PC-9 (cell line): ENCODE measurements around the gene FOXA1. TPM values are rescaled to one million over a fixed set of nuclear protein-coding genes. Genes with fewer than 3 reads are reported as not detected.
A peak's percentile ranks its signal among the peaks of the same experiment; 100 is the strongest.

Experiments
- BruUV-seq: library from RNA; stranded (reverse); fragments of 400-500 nt; replicated peaks from 2 replicates; lab custom pipeline; 2021; lab: Mats Ljungman, UMichigan
- CTCF ChIA-PET: fragments of 300-600 bp; sonication (Branson Sonifier 250); formaldehyde crosslinking; loops from one replicate; lab custom pipeline; 2022; ENCODE audit warnings: antibody characterized with exemption; lab: Charles Lee
- POLR2A ChIA-PET: fragments of 300-600 bp; sonication (Branson Sonifier 250); formaldehyde crosslinking; loops from one replicate; lab custom pipeline; 2022; ENCODE audit warnings: antibody characterized with exemption; ENCODE audit not compliant: unreplicated experiment; lab: Charles Lee
- DNase-seq, 2 experiments: peaks; one replicate each; pipeline versions ENCODE4 v3.0.0 to v3.0.0-alpha.2; 2015 to 2022; ENCODE audit warnings: mixed read lengths in 1 of 2
- H2AFZ ChIP-seq: fragments of 200-600 bp; sonication (generic); 2 replicates; pipeline ENCODE4 v1.8.1; 2017; ENCODE audit warnings: antibody characterized with exemption
- H3F3A ChIP-seq: fragments of 200-600 bp; sonication (generic); 2 replicates; pipeline ENCODE4 v1.8.1; 2017; ENCODE audit warnings: antibody characterized with exemption, mild to moderate bottlenecking, low read depth; ENCODE audit not compliant: insufficient read depth
- H3K27ac ChIP-seq: fragments of 200-600 bp; sonication (generic); 2 replicates; pipeline ENCODE4 v1.6.1; 2016; ENCODE audit warnings: mixed run types
- H3K27me3 ChIP-seq: fragments of 200-600 bp; sonication (generic); 2 replicates; pipeline ENCODE4 v1.6.1; 2016; ENCODE audit warnings: low read depth, mixed run types; ENCODE audit not compliant: insufficient read depth
- H3K36me3 ChIP-seq: fragments of 200-600 bp; sonication (generic); 2 replicates; pipeline ENCODE4 v1.6.1; 2016; ENCODE audit warnings: low read depth, mixed run types
- H3K4me1 ChIP-seq: fragments of 200-600 bp; sonication (generic); replicated peaks from 2 replicates; pipeline ENCODE4 v1.6.1; 2016; ENCODE audit warnings: mixed run types; ENCODE audit not compliant: insufficient read depth
- H3K4me2 ChIP-seq: fragments of 200-600 bp; sonication (generic); 2 replicates; pipeline ENCODE4 v1.6.1; 2017; ENCODE audit warnings: mixed run types
- H3K4me3 ChIP-seq: fragments of 200-600 bp; sonication (generic); 2 replicates; pipeline ENCODE4 v1.6.1; 2016; ENCODE audit warnings: mixed run types
- H3K79me2 ChIP-seq: fragments of 200-600 bp; sonication (generic); 2 replicates; pipeline ENCODE4 v1.6.1; 2017; ENCODE audit warnings: low read depth, mixed run types
- H3K9me2 ChIP-seq: fragments of 200-600 bp; sonication (generic); 2 replicates; pipeline ENCODE4 v1.8.1; 2017; ENCODE audit warnings: mild to moderate bottlenecking; ENCODE audit not compliant: insufficient read depth
- H3K9me3 ChIP-seq: fragments of 200-600 bp; sonication (generic); 2 replicates; pipeline ENCODE4 v1.8.1; 2016; ENCODE audit warnings: low read depth; ENCODE audit not compliant: insufficient read depth
- H4K20me1 ChIP-seq: fragments of 200-600 bp; sonication (generic); 2 replicates; pipeline ENCODE4 v1.8.1; 2017; ENCODE audit not compliant: insufficient read depth
- CTCF ChIP-seq: fragments of 200-600 bp; sonication (generic); conservative IDR thresholded peaks from 2 replicates; pipeline ENCODE4 v1.6.1; 2017; ENCODE audit warnings: mixed run types, antibody characterized with exemption, mild to moderate bottlenecking, moderate library complexity
- EZH2 ChIP-seq: fragments of 200-600 bp; sonication (generic); IDR thresholded peaks from 2 replicates; pipeline ENCODE4 v1.8.0; 2017; ENCODE audit warnings: antibody characterized with exemption, low read depth
- intact Hi-C: fragments of 100-400 bp; cut with micrococcal nuclease; formaldehyde crosslinking; loops from one replicate; pipeline ENCODE4 v1.10.0; 2022; ENCODE audit not compliant: unreplicated experiment
- total RNA-seq: library from RNA; stranded (reverse); gene quantifications from 2 replicates; pipeline ENCODE4 v1.2.3, GENCODE V29; 2021

The FOXA1 gene
- total RNA-seq, 1 experiment from 2014 or later, result 35.4 TPM

DNA sequence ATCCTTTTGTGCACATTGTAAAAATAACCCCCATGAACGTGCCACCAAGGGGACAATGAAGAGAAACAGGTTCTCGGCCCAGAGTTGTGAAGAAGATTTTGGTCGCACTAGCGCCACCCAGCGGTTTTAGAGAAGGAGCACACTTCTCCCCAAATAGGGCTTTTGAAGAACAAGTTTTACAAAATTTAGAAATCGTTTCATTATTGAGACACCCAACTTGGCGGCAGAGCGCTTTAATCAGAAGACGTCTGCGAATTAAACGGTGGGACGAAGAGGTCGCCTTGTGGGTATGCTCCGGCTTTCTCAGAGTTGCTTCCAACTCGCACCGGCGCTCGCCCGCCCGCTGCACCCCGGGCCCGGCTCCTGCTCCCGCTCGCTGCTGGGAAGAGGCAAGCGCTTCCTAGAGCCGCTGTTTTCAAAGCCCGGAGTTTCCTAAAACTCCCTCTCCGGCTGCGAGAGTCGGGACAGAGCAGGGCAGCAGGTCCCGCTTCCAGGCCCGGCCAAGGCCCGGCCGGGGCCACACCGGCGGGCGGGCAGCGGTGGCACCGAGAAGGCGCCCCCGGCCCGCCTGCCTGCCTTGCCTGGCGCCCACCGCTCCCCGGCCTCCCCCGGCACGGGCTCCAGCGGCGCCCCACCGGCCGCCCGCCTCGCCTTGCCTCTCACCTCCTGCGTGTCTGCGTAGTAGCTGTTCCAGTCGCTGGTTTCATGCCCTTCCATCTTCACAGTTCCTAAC lies 645 bp downstream of the FOXA1 start:
- H3K79me2 ChIP-seq, result peaks cover 85% of the 10 kb centered on the region
- H3K4me1 ChIP-seq, result no peaks in the 10 kb centered on the region
- H3K9me2 ChIP-seq, result no peaks in the 10 kb centered on the region
- H2AFZ ChIP-seq, result peak overlapping the region; percentile 70
- H3K36me3 ChIP-seq, result peaks cover 20% of the 10 kb centered on the region; the same call in 1 of the 2 replicates
- peak overlapping the region; percentile 99 for H3K27ac ChIP-seq
- no peaks in the 10 kb centered on the region for H4K20me1 ChIP-seq
- peak; percentile 68 to 71 for DNase-seq
- TSS peak; percentile 35 for BruUV-seq
- peaks cover 28% of the 10 kb centered on the region for H3F3A ChIP-seq
- peak overlapping the region; percentile 96 for H3K4me2 ChIP-seq
- intact Hi-C loops, result loop anchor here (1.0 to 10.0 kb wide), 4 partner anchors 280 to 620 kb away; no protein-coding TSS in a partner anchor
- H3K27me3 ChIP-seq, result no peaks in the 10 kb centered on the region
- H3K4me3 ChIP-seq, result peak overlapping the region; percentile 94
- H3K9me3 ChIP-seq, result no peaks in the 10 kb centered on the region
- no peak for TF ChIP-seq EZH2
- peak; percentile 80 for TF ChIP-seq CTCF
- CTCF ChIA-PET, result no interaction called here
- POLR2A ChIA-PET, result interaction anchor here (0.6 kb wide), 1 partner anchor 23 kb away, joined by 8 read pairs; no protein-coding TSS in a partner anchor

DNA sequence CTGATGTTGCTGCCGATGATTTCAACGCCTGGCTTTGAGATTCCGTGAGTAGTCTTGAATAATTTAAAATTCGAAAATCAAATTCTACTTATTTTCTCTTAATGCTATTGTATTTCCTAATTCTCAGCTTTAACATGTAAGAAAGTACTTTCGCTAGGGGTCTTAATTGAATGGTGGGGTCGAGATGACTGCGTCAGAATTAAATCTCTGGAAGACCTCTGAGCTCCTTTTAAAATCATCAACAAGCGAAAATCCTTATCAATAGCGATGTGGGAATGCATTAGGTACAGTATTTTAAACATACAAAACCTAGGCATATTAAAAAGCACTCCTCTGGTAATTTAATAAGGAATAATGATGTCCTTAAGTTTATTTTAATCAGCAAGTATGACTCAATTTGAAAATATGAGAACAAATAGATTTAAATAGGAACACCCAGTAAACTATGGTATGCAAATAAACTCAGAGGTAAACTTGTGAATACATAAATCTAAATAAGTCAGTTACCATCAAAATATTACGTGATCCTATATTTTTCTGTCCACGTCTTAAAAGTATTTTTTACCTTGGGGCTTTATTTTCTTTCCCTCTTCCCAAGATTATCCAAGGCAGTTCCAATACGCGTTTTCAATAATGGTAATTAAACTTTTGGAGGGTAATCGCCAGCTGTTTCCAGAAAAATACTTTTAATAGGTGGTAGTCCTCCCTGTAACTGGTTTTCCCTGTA lies 1.4 kb downstream of the FOXA1 start:
- no TSS peak for BruUV-seq
- peaks cover 85% of the 10 kb centered on the region for H3K79me2 ChIP-seq
- no peaks in the 10 kb centered on the region for H3K4me1 ChIP-seq
- ChIA-PET CTCF (no interaction called here), POLR2A (no interaction called here)
- H3K9me3 ChIP-seq, result no peaks in the 10 kb centered on the region
- H3K4me3 ChIP-seq, result peak overlapping the region; percentile 94
- no peak for DNase-seq
- 0 out of 2 replicates have a peak overlapping the region, but pooled peaks have one; percentile 55 for H2AFZ ChIP-seq
- H3K9me2 ChIP-seq, result no peaks in the 10 kb centered on the region
- H3K27me3 ChIP-seq, result no peaks in the 10 kb centered on the region
- H3F3A ChIP-seq, result peaks cover 31% of the 10 kb centered on the region
- H3K4me2 ChIP-seq, result peak overlapping the region; percentile 96
- H4K20me1 ChIP-seq, result no peaks in the 10 kb centered on the region
- intact Hi-C loops, result loop anchor here (1.0 to 10.0 kb wide), 4 partner anchors 281 to 619 kb away; no protein-coding TSS in a partner anchor
- H3K36me3 ChIP-seq, result peaks cover 21% of the 10 kb centered on the region; the same call in 1 of the 2 replicates
- H3K27ac ChIP-seq, result peak overlapping the region; percentile 99
- no peak for TF ChIP-seq EZH2
- TF ChIP-seq CTCF, result no peak
